ENCODE results near the gene LIPC. TPM values are rescaled to one million over a fixed set of nuclear protein-coding genes. Genes with fewer than 3 reads are reported as not detected.

The LIPC gene
- total and polyA plus RNA-seq, 8 donors = 0.23 to 7.5 (median 0.76) TPM; not detected in 4

- H3K27ac ChIP-seq = no peak overlapping the region
- no peaks in the 10 kb centered on the region for H3K9me3 ChIP-seq
- H3K4me3 ChIP-seq = no peak overlapping the region
- 91 to 96% (median 96%) methylated on average over 3 of the region's 3 CpGs for WGBS, 5 donors
- DNase-seq = peak in 1 of 2 donors; percentile 10
- H3K36me3 ChIP-seq = peaks cover 0 to 40% (median 26%) of the 10 kb centered on the region in 4 donors
- TF ChIP-seq CTCF (IDR thresholded peaks at IDR 0.05) (no peak), POLR2A (IDR thresholded peaks at IDR 0.05) (no peak), EP300 (IDR thresholded peaks at IDR 0.05) (no peak), POLR2AphosphoS5 (IDR thresholded peaks at IDR 0.05) (no peak)
- intact Hi-C loops (cut with DNase I; ENCODE audit: low total_unique reads) = no loop called here
- H3K27me3 ChIP-seq = no peaks in the 10 kb centered on the region
- peaks cover 0 to 10% (median 10%) of the 10 kb centered on the region in 4 donors for H3K4me1 ChIP-seq
Observed at GRCh38 chr15:58605931-58606530, 174.2 kb downstream of the LIPC start.

- Histone ChIP-seq H3K36me3 (peaks cover 0 to 40% (median 26%) of the 10 kb centered on the region in 4 donors), H3K27me3 (no peaks in the 10 kb centered on the region), H3K4me1 (peaks cover 0 to 10% (median 10%) of the 10 kb centered on the region in 4 donors), H3K4me3 (no peak overlapping the region), H3K27ac (no peak overlapping the region), H3K9me3 (no peaks in the 10 kb centered on the region)
- intact Hi-C loops (cut with DNase I; ENCODE audit: low total_unique reads) = no loop called here
- DNase-seq = no peak
- TF ChIP-seq POLR2AphosphoS5 (IDR thresholded peaks at IDR 0.05) = no peak
- TF ChIP-seq EP300 (IDR thresholded peaks at IDR 0.05) = no peak
- no peak for TF ChIP-seq POLR2A (IDR thresholded peaks at IDR 0.05)
- TF ChIP-seq CTCF (IDR thresholded peaks at IDR 0.05) = no peak
- 77 to 87% (median 83%) methylated on average over 4 of the region's 4 CpGs for WGBS, 5 donors
Observed at GRCh38 chr15:58606577-58607080, 174.8 kb downstream of the LIPC start.

- peaks cover 0 to 21% (median 19%) of the 10 kb centered on the region in 4 donors for H3K4me1 ChIP-seq
- intact Hi-C loops (cut with DNase I; ENCODE audit: low total_unique reads) = no loop called here
- no peak overlapping the region for H3K4me3 ChIP-seq
- no peak overlapping the region for H3K27ac ChIP-seq
- no peaks in the 10 kb centered on the region for H3K27me3 ChIP-seq
- WGBS, 5 donors = 77 to 83% (median 79%) methylated on average over 5 of the region's 5 CpGs
- no peaks in the 10 kb centered on the region for H3K9me3 ChIP-seq
- H3K36me3 ChIP-seq = peaks cover 0 to 34% (median 25%) of the 10 kb centered on the region in 4 donors
- TF ChIP-seq CTCF (IDR thresholded peaks at IDR 0.05) (no peak), POLR2A (IDR thresholded peaks at IDR 0.05) (no peak), POLR2AphosphoS5 (IDR thresholded peaks at IDR 0.05) (no peak), EP300 (IDR thresholded peaks at IDR 0.05) (no peak)
- DNase-seq = peak in 1 of 2 donors; percentile 4
Observed at GRCh38 chr15:58608129-58608590, 176.4 kb downstream of the LIPC start.

- DNase-seq = no peak
- H3K9me3 ChIP-seq = peaks cover 0 to 3% (median 2%) of the 10 kb centered on the region in 4 donors
- no peak overlapping the region for H3K27ac ChIP-seq
- WGBS, 5 donors = 76 to 88% (median 80%) methylated on average over 1 of the region's 1 CpG
- H3K4me1 ChIP-seq = peaks cover 0 to 21% (median 19%) of the 10 kb centered on the region in 4 donors
- intact Hi-C loops (cut with DNase I; ENCODE audit: low total_unique reads) = no loop called here
- H3K36me3 ChIP-seq = peaks cover 0 to 32% (median 26%) of the 10 kb centered on the region in 4 donors
- H3K27me3 ChIP-seq = no peaks in the 10 kb centered on the region
- no peak for TF ChIP-seq POLR2A (IDR thresholded peaks at IDR 0.05)
- TF ChIP-seq POLR2AphosphoS5 (IDR thresholded peaks at IDR 0.05) = no peak
- TF ChIP-seq EP300 (IDR thresholded peaks at IDR 0.05) = no peak
- no peak for TF ChIP-seq CTCF (IDR thresholded peaks at IDR 0.05)
- H3K4me3 ChIP-seq = no peak overlapping the region
Observed at GRCh38 chr15:58608711-58609110, 176.9 kb downstream of the LIPC start.

Data from stomach (tissue), 9 donors.